Measurements from ENCODE around the gene FHL3. TPM values are rescaled to one million over a fixed set of nuclear protein-coding genes. Genes with fewer than 3 reads are reported as not detected.
"Not testable (repeated sequence)": the region's sequence is repeated elsewhere in the genome, so short reads cannot be mapped to it uniquely, and the experiment has no call there.

The FHL3 gene
- total RNA-seq, 1 experiment from 2014 or later, result 16.5 TPM

DNA sequence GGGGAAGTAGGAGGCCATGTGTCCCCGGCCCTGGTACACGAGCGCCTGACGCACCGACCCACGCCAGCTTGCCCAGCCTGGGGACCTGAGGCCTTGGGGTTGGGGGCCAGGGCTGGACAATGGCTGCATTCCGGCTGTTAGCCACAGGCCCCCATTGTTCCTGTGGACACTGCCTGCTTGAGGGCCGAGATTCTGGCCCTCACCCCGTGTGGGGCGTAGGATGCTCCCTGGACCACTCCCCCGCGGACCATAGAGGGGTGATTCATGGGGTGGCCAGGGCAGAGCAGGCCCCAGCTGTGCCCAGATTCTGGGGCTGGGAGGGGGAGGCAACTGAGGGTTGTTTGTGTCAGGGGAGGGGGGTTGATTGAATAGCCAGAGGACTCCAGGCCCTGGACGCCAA is 29.6 kb upstream of the FHL3 start:
- no peak for DNase-seq (ENCODE audit: low spot score)

DNA sequence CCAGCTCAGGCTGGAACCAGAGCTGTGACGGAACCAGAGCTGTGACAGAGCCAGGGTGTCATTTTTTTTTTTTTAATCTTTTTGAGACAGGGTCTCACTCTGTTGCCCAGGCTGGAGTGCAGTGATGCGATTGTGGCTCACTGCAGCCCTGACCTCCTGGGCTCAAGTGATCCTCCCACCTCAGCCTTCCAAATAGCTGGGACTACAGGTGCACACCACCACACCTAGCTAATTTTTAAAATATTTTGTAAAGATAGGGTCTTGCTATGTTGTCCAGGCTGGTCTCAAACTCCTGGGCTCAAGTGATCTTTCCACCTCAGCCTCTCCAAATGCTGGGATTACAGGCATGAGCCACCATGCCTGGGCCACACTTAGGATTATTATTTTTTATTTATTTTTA is 27.7 kb upstream of the FHL3 start:
- not testable (repeated sequence) for DNase-seq (ENCODE audit: low spot score)

DNA sequence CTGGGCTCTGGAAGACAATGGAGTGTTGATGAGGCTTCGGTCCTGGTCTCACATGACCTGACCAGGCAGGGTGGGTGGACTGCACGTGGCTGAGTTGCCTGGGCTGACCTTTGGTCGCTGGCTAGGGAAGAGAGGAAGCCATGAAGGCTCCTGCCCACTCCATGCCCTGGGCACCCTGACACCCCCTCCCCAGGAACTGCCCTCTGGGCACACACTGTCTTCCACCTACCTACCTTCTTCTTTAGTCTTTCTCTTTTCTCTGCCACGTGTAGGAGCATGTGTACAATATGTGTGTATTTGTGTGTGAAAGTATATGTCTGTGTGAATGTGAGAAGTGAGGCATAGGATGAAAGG is 26.2 kb upstream of the FHL3 start:
- DNase-seq (ENCODE audit: low spot score), result no peak

DNA sequence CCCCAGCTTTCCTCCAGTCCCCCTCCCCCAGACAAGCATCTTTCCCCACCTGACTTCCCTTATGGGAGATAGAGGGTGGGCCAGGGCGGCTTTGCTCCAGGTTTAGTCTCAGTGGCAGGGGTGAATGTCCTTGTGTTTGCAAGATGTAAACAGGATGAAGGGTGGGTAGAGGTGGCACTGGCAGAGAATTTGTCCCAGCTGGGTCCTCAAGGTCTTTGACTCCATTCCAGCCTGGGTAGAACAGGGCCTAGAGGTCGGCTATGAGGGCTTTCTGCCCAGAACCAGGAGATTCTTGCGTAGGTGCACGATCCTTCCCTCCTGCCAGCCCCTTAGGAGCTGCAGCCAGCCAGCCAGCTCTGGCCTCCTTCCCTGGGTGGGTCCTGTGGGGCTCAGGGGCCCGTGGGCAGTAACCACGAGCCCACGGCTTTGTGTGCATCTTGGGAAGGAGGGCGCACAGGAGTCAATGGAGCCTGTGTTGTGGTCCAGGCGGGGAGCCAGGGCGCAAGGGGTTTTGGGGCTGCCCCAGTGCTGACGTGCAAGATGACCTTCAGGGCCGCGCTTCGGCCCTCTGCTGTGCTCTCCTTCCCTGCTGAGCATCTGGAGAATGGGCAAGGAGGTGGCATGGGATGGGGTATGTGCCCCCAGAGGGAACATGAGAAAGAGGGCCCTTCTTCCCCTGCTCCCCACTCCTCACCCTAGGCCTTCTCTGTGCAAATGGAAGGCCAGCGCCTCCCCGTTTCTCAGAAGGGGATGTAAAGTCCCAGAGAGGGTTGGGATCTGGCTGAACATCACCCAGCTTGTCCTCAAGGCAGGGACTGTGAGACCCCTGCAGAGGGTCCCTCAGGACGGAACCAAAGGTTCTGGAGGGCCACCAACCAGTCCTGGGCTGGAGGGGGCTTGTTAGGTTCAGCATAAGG is 25.5 kb upstream of the FHL3 start:
- no peak for DNase-seq (ENCODE audit: low spot score)

DNA sequence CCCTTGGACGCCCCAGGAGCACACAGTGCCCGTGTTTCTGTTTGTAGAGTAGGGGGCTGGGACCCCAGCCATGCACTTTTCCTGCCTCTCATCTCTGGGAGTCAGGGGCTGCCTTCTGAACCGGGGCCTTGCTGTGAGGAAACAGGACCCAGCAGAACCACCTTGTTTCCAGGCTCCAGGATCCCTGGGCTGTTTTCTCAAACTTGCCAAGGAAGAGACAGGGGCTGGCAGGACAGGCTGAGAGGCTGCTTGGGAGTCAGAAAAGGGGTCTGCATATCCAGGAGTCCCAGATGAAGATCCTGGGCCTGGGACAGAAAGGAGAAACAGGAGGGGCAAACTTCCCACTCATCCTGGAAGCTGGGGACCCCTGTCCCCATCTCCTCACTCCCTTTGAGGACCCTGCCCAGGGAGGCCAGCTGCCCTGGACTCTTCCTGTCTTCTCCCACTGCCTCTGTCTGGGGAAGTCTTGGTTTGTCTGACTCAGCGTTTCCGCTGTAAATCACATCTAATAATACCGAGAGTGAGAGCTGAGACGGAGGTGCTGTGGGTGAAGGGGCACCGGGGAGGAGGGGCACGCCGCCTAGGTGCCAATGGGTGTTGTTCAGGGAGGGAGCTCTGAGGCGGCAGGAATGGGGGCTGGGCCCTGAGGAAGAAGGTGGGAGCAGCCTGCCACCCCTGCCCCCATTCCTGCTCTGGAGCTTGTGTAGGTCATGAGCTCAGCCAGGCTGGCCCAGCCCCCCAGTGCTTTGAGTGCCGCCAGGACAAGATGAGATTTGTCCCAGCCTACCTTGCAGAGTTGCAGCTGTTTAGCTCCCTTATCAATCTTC is 24.6 kb upstream of the FHL3 start:
- peak; percentile 86 for DNase-seq (ENCODE audit: low spot score)

DNA sequence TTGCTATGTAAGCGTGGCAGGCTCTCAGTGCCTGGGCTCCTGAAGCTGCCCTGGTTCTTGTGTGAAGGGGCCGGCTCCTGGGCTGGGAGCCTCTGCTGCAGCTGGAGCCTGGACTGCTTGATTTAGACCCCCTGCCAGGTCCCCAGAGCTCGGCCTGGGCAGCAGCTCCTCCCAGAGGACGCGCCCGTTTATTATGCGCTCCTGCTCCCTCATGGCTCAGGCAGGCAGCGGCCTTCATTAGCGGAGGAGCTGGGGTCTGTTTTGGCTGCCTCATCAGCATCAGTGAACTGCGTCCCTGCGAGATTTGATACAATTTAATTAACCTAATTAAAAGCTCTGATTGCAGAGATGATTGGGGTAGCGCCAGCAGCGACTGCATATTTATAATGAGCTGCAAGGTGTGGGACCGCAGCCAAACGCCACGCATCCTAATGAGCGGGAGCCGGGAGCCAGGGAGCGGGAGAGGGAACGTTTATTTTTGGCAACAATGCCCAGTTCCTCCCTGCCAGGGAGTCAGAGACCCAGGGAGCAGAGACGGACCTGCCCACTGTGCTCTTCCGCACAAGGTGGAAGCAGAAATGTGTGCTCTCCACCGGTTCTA is 23.9 kb upstream of the FHL3 start:
- DNase-seq (ENCODE audit: low spot score), result no peak

DNA sequence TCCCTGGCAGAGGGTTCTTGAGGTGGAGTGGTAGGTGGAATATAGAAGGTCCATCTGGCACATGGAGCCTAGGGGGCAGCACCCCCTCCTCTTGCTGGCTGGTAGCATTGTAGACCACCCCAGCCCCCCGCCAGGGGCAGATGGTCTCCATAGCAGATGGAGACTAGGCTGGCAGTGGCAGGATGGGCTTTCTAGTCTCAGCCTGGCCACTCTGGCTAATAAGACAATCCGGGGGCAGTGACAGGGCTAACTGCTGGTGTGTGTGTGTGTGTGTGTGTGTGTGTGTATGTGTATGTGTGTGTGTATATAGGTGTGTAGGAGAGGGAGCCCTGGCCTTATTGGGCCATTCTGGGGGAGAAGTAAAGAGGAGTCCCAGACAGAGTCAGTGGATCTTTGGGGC is 23.4 kb upstream of the FHL3 start:
- DNase-seq (ENCODE audit: low spot score), result no peak

DNA sequence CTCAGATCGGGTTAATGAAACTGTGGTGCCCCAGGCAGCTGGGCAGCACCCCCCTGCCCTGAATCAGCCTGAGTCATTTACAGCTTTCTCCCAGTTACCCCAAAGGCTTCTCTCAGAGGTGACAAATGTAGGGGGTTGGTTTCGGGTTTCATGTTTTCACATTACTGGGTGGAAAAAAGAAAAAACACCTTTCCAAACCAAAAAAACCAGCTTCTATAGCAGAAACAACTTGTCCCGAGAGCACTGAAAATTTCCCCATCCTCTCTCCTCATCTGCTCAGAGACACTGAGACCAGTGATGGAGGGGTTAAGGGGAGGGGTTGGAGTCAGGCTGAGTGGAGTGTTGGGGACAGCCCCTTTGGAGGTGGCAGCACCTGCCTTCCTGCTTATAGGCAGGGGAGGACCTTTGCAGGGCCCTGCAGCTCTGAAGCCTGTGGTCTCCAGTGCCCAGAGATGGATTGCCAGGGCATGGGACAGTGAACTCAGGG is 22.8 kb upstream of the FHL3 start:
- no peak for DNase-seq (ENCODE audit: low spot score)

DNA sequence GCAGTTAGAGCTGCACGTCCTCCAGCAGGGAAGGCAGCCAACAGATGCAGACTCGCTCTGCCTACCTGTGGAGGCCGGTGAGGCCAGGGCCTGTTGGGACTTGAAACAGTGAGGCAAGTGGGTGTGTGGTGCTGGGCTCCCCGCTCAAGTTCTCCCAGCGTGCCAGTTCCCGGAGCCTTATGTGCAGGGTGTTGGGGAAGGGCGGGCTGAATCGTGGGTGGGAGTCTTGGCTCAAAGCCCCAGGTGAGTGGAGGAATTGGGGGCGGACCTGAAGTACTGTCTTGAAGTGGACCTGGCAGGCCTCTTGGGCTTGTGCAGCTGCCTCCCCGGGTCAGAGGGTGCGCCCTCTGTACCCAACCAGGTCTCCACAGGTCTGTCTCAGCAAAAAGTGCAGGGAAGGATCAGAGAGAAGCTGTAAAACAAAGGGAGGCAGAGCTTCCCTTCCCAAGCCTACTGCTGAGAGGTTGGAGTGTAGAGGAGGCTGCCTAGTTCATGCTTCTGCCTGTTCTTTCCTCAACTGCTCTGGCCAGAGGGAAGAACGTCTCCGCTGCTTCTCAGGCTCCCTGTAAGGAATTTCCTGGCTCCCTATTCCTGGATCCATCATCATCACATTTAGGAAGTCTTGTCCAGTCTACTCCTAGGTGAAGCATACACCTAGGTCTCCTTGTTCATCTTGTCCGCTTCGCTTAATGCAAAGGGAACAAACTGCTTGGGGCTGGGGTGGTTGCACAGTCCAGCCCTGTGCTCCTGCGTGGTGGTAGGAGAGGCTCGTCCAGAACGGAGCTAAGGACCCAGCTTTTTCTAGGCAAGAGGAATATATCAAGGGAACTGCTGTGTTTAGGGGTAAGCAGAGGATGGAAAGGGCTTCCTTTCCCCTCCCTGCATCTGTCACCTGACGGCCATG is 22.1 kb upstream of the FHL3 start:
- DNase-seq (ENCODE audit: low spot score), result no peak

DNA sequence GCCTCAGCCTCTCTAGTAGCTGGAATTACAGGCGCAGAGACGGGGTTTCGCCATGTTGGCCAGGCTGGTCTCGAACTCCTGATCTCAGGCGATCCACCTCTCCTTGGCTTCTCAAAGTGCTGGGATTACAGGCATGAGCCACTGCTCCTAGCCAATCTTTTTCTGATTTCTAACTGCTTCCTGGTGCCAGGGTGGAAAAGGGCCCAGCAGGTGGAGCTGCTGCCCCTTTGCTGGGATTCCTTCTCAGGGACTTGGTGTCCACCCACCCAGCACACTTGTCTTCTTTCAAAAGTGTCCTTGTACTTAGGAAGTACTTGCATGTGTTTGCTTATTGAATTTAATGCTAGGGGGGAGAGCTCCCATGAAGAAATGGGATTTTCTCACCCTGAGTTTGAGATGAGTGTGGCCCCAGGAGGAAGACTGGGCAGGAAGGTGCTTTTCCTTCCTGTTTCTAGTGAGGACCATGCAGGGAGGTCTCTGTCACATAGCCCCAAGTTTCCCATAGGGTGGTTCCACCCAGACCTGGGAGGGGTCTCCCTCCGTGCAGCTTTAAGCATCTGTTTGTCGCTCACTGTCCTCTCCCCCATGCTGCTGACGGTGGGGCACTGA is 21.4 kb upstream of the FHL3 start:
- peak; percentile 63 for DNase-seq (ENCODE audit: low spot score)

DNA sequence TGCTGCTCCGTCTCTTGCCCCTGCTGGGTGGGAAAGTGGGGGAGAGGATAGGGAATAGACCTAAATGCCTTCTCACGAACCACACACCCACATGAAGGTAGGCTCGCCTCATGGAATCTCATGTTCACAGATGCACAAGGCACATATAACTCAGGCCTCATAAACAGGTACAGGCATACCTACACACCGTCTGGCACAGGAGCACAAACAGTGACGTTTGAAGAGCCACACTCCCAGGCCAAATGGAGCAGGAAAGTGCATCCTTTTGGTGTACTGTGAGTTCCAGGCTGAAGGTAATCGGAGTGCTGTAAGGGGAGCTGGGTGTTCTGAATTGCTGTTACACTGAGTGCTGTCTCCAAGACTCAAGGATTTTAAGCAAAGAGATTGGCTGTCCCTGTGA is 20.4 kb upstream of the FHL3 start:
- no peak for DNase-seq (ENCODE audit: low spot score)

DNA sequence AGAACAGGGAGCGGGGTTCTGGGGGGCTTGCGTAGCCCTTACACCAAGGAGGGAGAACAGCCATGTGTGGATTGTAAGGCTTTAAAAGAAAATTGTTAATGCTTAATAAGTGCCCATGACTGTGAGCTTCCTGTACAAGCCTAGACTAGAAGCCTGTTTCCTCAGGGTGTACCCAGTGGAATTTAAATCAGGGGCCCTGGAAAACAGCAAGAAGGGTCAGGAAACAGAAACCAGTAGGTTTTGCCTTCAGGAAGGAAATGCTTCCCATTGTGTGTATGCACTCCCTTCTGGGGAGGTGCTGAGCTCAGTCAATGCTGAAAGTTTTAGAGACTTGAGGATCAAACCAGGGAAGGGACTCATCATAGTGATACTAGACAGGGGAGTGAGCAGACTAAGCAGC is 19.9 kb upstream of the FHL3 start:
- DNase-seq (ENCODE audit: low spot score), result no peak

DNA sequence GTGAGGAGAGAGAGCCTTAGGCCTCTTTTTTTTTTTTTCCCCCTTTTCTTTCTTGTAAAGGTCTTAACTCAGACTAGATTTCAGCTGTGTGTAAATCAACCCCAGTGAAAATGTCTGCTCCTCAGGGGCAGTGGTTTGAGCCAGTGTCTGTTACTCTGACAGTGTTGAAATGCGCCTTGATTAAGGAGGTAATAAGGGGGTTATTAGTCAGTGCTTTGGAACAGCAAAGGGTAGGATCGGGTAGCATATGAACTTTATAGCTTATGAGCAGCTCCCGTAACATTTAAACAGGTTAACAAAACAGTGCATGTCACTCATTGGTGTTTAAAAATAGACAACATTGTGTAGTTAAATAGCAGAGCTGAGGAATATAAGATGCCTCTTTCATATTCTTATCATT is 17.5 kb upstream of the FHL3 start:
- DNase-seq (ENCODE audit: low spot score), result no peak

DNA sequence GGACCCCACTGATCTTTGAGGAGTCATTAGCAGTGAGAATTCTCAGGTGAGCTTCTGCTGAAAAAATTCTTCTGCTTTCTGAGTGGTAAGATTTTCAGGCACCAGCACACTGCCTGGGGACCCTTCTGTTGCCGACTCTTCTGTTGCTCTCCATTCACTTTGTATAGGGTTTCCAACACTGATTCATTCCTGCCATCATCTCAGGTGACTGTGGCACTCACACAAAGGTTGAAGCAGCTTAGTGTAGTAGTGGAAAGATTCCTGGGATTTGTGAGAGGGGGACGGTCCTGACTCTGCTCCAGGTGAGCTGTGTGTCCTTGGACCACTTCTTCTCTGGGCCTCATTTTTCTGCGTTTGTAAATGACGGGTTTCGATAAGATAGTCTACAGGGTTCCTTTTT is 16.7 kb upstream of the FHL3 start:
- no peak for DNase-seq (ENCODE audit: low spot score)

DNA sequence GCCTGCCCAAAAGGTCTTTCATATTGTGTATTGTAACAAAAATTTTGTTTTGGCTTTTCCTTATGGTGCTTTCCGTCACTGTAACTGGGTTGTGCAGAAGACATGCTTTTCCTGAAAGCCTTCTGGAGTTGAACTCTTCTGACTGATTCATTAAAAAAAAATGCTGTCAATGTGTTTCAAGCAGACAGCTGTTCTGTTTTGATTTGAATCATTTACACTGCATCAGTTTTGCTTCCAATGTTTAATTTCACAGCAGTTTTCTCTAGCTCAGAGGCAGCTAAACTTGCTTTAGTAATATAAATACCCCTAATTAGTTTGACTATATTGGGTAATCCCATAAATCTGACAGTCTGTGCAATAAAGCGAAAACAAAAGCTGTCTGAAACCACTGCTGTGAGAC is 15.1 kb upstream of the FHL3 start:
- no peak for DNase-seq (ENCODE audit: low spot score)

DNA sequence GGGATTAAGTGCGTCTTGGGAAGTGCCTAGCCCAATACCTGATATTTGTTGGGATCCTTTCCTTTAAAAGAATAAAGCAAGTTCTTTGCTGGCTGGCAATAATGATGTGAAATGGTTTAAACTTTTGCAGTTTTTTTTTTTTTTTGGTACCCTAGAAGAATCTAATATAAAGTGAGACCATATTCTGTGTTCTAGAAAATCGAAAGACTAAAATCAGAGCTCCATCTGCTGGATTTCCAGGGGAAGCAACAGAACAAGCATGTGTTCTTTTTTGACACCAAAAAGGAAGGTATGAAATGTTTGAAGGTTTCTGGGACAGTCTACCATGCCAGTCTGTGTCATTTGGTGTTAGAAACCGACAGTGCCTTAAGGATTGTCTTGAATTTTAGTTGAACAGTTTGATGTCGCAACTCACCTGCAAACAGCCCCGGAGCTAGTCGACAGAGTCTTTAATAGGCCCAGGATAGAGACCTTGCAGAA is 13.6 kb upstream of the FHL3 start:
- no peak for DNase-seq (ENCODE audit: low spot score)

DNA sequence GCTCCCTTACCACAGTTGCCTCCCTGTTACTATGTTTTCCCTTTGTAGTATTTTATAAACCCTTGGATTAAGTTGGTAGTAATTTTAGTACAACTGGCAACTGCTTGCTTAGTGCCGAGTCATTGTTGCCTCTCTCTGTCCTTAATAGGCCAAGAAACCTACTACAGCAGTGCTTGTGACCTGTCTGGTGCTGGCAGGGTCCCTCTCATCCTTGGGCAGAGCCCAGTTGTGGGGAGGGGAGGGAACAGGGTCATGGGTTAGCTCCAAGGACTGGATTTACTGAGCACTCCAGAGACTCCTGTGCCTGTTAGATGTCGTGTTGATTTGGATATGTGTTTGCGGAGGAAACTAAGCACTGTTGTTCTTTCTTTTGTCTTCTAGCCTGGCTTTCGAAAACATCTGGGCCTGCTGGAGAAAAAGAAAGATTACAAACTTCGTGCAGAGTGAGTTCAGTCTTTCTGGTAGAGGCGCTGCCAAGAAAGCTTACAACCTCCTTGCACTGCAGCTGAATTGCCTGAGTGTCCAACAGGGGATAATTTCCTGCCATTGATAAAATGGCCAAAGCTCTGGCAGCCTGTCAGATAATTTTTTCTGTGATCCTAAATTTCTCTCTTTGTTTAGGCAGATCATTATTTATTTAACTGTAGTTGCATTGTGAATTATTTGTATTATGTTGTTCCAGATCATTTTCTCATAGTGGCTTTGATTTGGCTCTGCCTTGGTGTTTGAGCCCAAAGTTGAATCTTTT is 10.8 kb upstream of the FHL3 start:
- no peak for DNase-seq (ENCODE audit: low spot score)

DNA sequence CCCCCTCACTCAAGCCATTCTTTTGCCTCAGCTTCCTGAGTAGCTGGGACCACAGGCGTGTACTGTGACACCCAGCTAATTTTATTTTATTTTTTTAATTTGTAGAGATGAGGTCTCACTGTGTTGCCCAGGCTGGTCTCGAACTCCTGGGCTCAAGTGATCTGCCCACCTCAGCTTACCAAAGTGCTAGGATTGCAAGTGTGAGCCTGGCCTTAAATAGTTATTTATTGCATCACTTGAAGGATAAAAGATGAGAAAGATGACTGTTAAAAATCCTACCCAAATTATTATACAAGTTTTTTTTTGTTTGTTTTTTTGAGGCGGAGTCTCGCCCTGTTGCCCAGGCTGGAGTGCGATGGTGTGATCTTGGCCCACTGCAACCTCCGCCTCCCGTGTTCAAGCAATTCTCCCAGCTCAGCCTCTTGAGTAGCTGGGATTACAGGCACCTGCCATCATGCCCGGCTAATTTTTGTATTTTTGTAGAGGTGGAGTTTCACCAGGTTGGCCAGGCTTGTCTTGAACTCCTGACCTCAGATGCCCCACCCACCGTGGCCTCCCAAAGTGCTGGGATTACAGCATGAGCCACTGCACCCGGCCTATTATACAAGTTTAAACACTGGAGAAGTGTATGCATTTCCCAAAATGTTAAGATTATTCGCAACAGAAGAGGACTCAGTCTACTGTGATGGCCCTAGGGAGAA is 9.6 kb upstream of the FHL3 start:
- DNase-seq (ENCODE audit: low spot score), result no peak

DNA sequence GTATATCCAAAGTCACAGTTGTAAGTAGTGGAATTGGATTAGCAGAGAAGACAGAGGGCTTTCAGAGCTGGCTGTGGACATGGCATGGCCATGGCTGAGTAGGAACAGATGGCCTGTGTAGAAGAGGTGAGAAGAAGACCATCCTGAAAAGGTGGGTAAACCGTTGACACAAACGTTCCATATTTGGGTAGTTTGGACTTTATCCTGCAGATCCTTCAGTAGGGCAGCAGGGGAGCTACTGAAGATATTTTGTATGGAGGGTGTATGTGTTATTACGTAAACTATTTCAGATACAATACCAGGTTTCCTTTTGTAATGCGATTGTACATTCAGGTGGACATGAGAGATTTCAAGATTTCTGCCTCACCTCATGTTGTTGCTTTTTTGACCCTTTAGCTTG is 8.9 kb upstream of the FHL3 start:
- DNase-seq (ENCODE audit: low spot score), result no peak

DNA sequence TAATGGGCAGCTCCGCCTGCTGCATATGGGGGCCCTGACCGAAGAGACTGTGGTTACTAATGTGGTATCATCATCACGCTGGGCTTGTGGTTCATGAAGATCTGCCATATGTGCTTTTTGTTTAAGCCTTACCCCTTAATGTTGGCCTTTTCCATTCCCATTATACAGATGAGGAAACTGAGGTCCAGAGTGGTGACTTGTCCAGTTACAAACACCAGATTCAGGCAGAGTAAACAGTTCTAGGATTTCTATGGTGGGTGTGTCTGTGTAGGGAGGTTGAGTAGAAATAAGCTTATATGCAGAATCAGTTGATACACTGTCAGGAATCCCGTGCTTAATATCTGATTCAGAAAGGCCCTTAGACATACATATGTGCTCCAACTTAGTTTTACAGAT is 7.9 kb upstream of the FHL3 start:
- DNase-seq (ENCODE audit: low spot score), result no peak
